B cell (primary cell): ENCODE data around the gene SLC10A4.

ENCODE experiments used
- CTCF ChIP-seq: fragments of 200-600 bp; IDR thresholded peaks from one replicate; pipeline ENCODE4 v1.8.0; 2022; ENCODE audit warnings: antibody characterized with exemption, mild to moderate bottlenecking
- EZH2 ChIP-seq: IDR thresholded peaks from 2 replicates; pipeline ENCODE4 v1.6.1; 2012; ENCODE audit warnings: borderline replicate concordance, low read depth, mild to moderate bottlenecking, moderate library complexity, low read length; ENCODE audit not compliant: insufficient read depth, poor library complexity, severe bottlenecking

GRCh38 chr4:48484494-48485168 is 1.5 kb downstream of the SLC10A4 start:
- TF ChIP-seq CTCF (no peak), EZH2 (no peak)
